ENCODE measurements around the gene GRM7.

The GRM7 gene

GRCh38 chr3:7144697-7145308 lies 283.9 kb downstream of the GRM7 start:
- no peak overlapping the region for H3K23ac ChIP-seq (ENCODE audit: low read length)
- H3K79me1 ChIP-seq (ENCODE audit: low read length): no peaks in the 10 kb centered on the region
- no peaks in the 10 kb centered on the region for H3K27me3 ChIP-seq (ENCODE audit: insufficient read depth, low read length)
- no peak overlapping the region for H4K8ac ChIP-seq (ENCODE audit: low read depth, low read length)
- no CpG with 5 or more reads among the region's 8 CpGs for WGBS (ENCODE audit: extremely low coverage, insufficient coverage, insufficient read length)
- H3K36me3 ChIP-seq (ENCODE audit: control insufficient read depth in 1 of 2, insufficient read depth in 2 of 2, low read length in 2 of 2): no peaks in the 10 kb centered on the region
- DNase-seq: peak in 1 of 2 donors; percentile 8
- H3K18ac ChIP-seq (ENCODE audit: low read length): no peak overlapping the region
- H2AK5ac ChIP-seq (ENCODE audit: low read length): no peak overlapping the region
- H3K4me1 ChIP-seq (ENCODE audit: control insufficient read depth in 1 of 2, insufficient read depth in 2 of 2, low read length in 2 of 2): no peaks in the 10 kb centered on the region
- no peaks in the 10 kb centered on the region for H3K79me2 ChIP-seq (ENCODE audit: control insufficient read depth, insufficient read depth, low read length, poor library complexity)
- H3K14ac ChIP-seq (ENCODE audit: low read length): no peak overlapping the region
- no peak overlapping the region for H2BK120ac ChIP-seq (ENCODE audit: insufficient read depth, low read length, poor library complexity)
- no peak overlapping the region for H2AFZ ChIP-seq (ENCODE audit: insufficient read depth, low read length, poor library complexity)
- no peak overlapping the region for H4K91ac ChIP-seq (ENCODE audit: low read depth, low read length)
- H2BK12ac ChIP-seq (ENCODE audit: low read length): no peak overlapping the region
- no peak overlapping the region for H3K4me2 ChIP-seq (ENCODE audit: low read length)
- no peak overlapping the region for H4K12ac ChIP-seq (ENCODE audit: low read depth, low read length)
- no peak overlapping the region for H3K27ac ChIP-seq (ENCODE audit: low read depth, low read length)
- H3K4me3 ChIP-seq (ENCODE audit: low read depth, low read length): no peak overlapping the region
- H3K9me3 ChIP-seq (ENCODE audit: insufficient read depth, low read depth, low read length): no peaks in the 10 kb centered on the region
- no peak overlapping the region for H3K4ac ChIP-seq (ENCODE audit: low read depth, low read length)
- H3K9ac ChIP-seq (ENCODE audit: low read length): no peak overlapping the region
- no peak overlapping the region for H2BK5ac ChIP-seq (ENCODE audit: low read depth, low read length, poor library complexity)

DNA sequence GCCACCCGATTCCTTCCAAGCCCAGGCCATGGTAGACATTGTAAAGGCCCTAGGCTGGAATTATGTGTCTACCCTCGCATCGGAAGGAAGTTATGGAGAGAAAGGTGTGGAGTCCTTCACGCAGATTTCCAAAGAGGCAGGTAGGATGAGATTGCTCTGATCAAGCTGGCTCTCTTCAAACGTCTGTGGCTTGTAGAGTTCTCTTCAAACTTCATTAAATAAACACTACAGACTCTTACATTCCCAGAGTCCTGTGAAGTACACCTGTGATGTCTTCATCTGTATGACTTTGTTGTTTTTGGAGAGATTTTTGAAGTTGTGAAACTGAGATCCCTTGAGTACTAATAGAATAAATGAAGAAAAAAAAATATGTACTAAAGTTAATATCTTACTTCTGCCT lies 285.6 kb downstream of the GRM7 start:
- H4K8ac ChIP-seq (ENCODE audit: low read depth, low read length): no peak overlapping the region
- no peak overlapping the region for H2BK12ac ChIP-seq (ENCODE audit: low read length)
- H3K27ac ChIP-seq (ENCODE audit: low read depth, low read length): no peak overlapping the region
- no peak overlapping the region for H3K4ac ChIP-seq (ENCODE audit: low read depth, low read length)
- H3K4me2 ChIP-seq (ENCODE audit: low read length): no peak overlapping the region
- H3K4me3 ChIP-seq (ENCODE audit: low read depth, low read length): no peak overlapping the region
- no peak overlapping the region for H2BK120ac ChIP-seq (ENCODE audit: insufficient read depth, low read length, poor library complexity)
- H2BK5ac ChIP-seq (ENCODE audit: low read depth, low read length, poor library complexity): no peak overlapping the region
- H2AFZ ChIP-seq (ENCODE audit: insufficient read depth, low read length, poor library complexity): no peak overlapping the region
- no peak overlapping the region for H3K18ac ChIP-seq (ENCODE audit: low read length)
- H3K79me1 ChIP-seq (ENCODE audit: low read length): no peaks in the 10 kb centered on the region
- no peak overlapping the region for H4K12ac ChIP-seq (ENCODE audit: low read depth, low read length)
- no peaks in the 10 kb centered on the region for H3K36me3 ChIP-seq (ENCODE audit: control insufficient read depth in 1 of 2, insufficient read depth in 2 of 2, low read length in 2 of 2)
- no peaks in the 10 kb centered on the region for H3K9me3 ChIP-seq (ENCODE audit: insufficient read depth, low read depth, low read length)
- H4K91ac ChIP-seq (ENCODE audit: low read depth, low read length): no peak overlapping the region
- no peak overlapping the region for H2AK5ac ChIP-seq (ENCODE audit: low read length)
- no peaks in the 10 kb centered on the region for H3K79me2 ChIP-seq (ENCODE audit: control insufficient read depth, insufficient read depth, low read length, poor library complexity)
- H3K27me3 ChIP-seq (ENCODE audit: insufficient read depth, low read length): no peaks in the 10 kb centered on the region
- no peaks in the 10 kb centered on the region for H3K4me1 ChIP-seq (ENCODE audit: control insufficient read depth in 1 of 2, insufficient read depth in 2 of 2, low read length in 2 of 2)
- WGBS (ENCODE audit: extremely low coverage, insufficient coverage, insufficient read length): no CpG with 5 or more reads among the region's 5 CpGs
- DNase-seq: no peak
- H3K9ac ChIP-seq (ENCODE audit: low read length): no peak overlapping the region
- no peak overlapping the region for H3K14ac ChIP-seq (ENCODE audit: low read length)
- H3K23ac ChIP-seq (ENCODE audit: low read length): no peak overlapping the region

DNA sequence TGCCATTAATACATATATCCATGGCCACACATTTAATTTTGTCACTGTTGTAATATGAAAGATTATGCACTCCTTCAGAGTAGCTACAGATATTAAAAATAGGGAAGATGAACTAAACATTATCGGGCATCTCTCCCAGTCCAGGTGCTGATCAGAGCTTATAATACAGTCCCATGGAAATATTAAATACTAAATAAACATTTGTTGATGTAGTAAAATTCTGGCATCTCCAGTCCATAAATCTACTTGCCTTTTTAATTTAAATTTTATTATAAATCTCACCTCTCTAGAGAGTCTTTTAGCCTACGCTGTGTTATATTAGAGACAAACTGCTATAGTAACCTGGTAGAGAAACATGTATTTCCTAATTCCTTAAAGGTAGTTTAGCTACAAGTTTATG lies 297.6 kb downstream of the GRM7 start:
- Histone ChIP-seq H3K4me1 (ENCODE audit: control insufficient read depth in 1 of 2, insufficient read depth in 2 of 2, low read length in 2 of 2) (no peaks in the 10 kb centered on the region), H3K79me2 (ENCODE audit: control insufficient read depth, insufficient read depth, low read length, poor library complexity) (no peaks in the 10 kb centered on the region), H4K8ac (ENCODE audit: low read depth, low read length) (no peak overlapping the region), H3K4me2 (ENCODE audit: low read length) (no peak overlapping the region), H3K27me3 (ENCODE audit: insufficient read depth, low read length) (no peaks in the 10 kb centered on the region), H3K4ac (ENCODE audit: low read depth, low read length) (no peak overlapping the region), H3K4me3 (ENCODE audit: low read depth, low read length) (no peak overlapping the region), H4K91ac (ENCODE audit: low read depth, low read length) (no peak overlapping the region), H2BK12ac (ENCODE audit: low read length) (no peak overlapping the region), H3K9ac (ENCODE audit: low read length) (no peak overlapping the region), H2BK5ac (ENCODE audit: low read depth, low read length, poor library complexity) (no peak overlapping the region), H3K9me3 (ENCODE audit: insufficient read depth, low read depth, low read length) (no peaks in the 10 kb centered on the region), H3K27ac (ENCODE audit: low read depth, low read length) (no peak overlapping the region), H2BK120ac (ENCODE audit: insufficient read depth, low read length, poor library complexity) (no peak overlapping the region), H2AFZ (ENCODE audit: insufficient read depth, low read length, poor library complexity) (no peak overlapping the region), H3K23ac (ENCODE audit: low read length) (no peak overlapping the region), H3K36me3 (ENCODE audit: control insufficient read depth in 1 of 2, insufficient read depth in 2 of 2, low read length in 2 of 2) (no peaks in the 10 kb centered on the region), H3K79me1 (ENCODE audit: low read length) (no peaks in the 10 kb centered on the region), H3K14ac (ENCODE audit: low read length) (no peak overlapping the region), H2AK5ac (ENCODE audit: low read length) (no peak overlapping the region), H3K18ac (ENCODE audit: low read length) (no peak overlapping the region), H4K12ac (ENCODE audit: low read depth, low read length) (no peak overlapping the region)
- no peak for DNase-seq
- no CpG with 5 or more reads among the region's 2 CpGs for WGBS (ENCODE audit: extremely low coverage, insufficient coverage, insufficient read length)

DNA sequence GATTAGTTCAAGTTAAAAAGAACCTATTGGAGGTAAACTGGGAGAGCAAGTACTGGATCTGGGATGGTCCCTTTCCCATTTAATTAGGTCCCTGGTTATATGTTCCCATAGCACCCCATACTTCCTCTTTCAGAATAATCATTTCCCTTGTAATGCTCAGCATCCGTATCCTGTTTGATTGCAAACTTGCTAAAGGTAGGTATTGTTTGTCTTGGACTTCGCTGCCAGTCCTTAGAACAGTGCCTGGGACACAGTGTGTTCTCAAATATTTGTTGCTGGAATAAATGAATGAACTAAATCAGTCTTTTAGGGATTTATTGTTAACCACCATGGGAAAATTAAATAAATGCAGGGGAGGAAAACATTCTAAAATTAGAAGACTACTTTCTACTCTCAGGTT lies 299.8 kb downstream of the GRM7 start:
- Histone ChIP-seq H4K12ac (ENCODE audit: low read depth, low read length) (no peak overlapping the region), H3K9me3 (ENCODE audit: insufficient read depth, low read depth, low read length) (no peaks in the 10 kb centered on the region), H3K23ac (ENCODE audit: low read length) (no peak overlapping the region), H4K91ac (ENCODE audit: low read depth, low read length) (no peak overlapping the region), H2AFZ (ENCODE audit: insufficient read depth, low read length, poor library complexity) (no peak overlapping the region), H3K14ac (ENCODE audit: low read length) (no peak overlapping the region), H3K79me1 (ENCODE audit: low read length) (no peaks in the 10 kb centered on the region), H3K9ac (ENCODE audit: low read length) (no peak overlapping the region), H3K18ac (ENCODE audit: low read length) (no peak overlapping the region), H3K27ac (ENCODE audit: low read depth, low read length) (no peak overlapping the region), H3K4ac (ENCODE audit: low read depth, low read length) (no peak overlapping the region), H2BK12ac (ENCODE audit: low read length) (no peak overlapping the region), H3K79me2 (ENCODE audit: control insufficient read depth, insufficient read depth, low read length, poor library complexity) (no peaks in the 10 kb centered on the region), H3K36me3 (ENCODE audit: control insufficient read depth in 1 of 2, insufficient read depth in 2 of 2, low read length in 2 of 2) (no peaks in the 10 kb centered on the region), H3K27me3 (ENCODE audit: insufficient read depth, low read length) (no peaks in the 10 kb centered on the region), H3K4me1 (ENCODE audit: control insufficient read depth in 1 of 2, insufficient read depth in 2 of 2, low read length in 2 of 2) (no peaks in the 10 kb centered on the region), H2BK120ac (ENCODE audit: insufficient read depth, low read length, poor library complexity) (no peak overlapping the region), H2AK5ac (ENCODE audit: low read length) (no peak overlapping the region), H4K8ac (ENCODE audit: low read depth, low read length) (no peak overlapping the region), H3K4me2 (ENCODE audit: low read length) (no peak overlapping the region), H2BK5ac (ENCODE audit: low read depth, low read length, poor library complexity) (no peak overlapping the region), H3K4me3 (ENCODE audit: low read depth, low read length) (no peak overlapping the region)
- DNase-seq: no peak
- WGBS (ENCODE audit: extremely low coverage, insufficient coverage, insufficient read length): no CpG with 5 or more reads among the region's 2 CpGs
